Activated T-helper 17 cell treated with anti-CD3 and anti-CD28 coated beads, Interleukin-2, amount 50 U/mL, for 72 hours (primary cell): Measurements from ENCODE around the gene RBBP8NL. TPM values are rescaled to one million over a fixed set of nuclear protein-coding genes. Genes with fewer than 3 reads are reported as not detected.

Source experiments
- ATAC-seq: fragments of 150-1000 bp; cut with Tn5 transposase; replicated peaks from 2 replicates; pipeline ENCODE4 v1.10.0; 2021; ENCODE audit warnings: mild to moderate bottlenecking, moderate library complexity
- H3K27ac Mint-ChIP-seq: one replicate; pipeline ENCODE4 v1.8.0; 2022; ENCODE audit warnings: mixed read lengths
- H3K27me3 Mint-ChIP-seq: one replicate; pipeline ENCODE4 v1.8.0; 2022; ENCODE audit warnings: mixed read lengths
- H3K36me3 Mint-ChIP-seq: one replicate; pipeline ENCODE4 v1.8.0; 2022; ENCODE audit warnings: low read depth, mild to moderate bottlenecking, mixed read lengths
- H3K4me1 Mint-ChIP-seq: one replicate; pipeline ENCODE4 v1.8.0; 2022; ENCODE audit warnings: mixed read lengths
- H3K4me3 Mint-ChIP-seq: one replicate; pipeline ENCODE4 v1.8.0; 2022; ENCODE audit warnings: mild to moderate bottlenecking, mixed read lengths
- H3K9me3 Mint-ChIP-seq: one replicate; pipeline ENCODE4 v1.8.0; 2022; ENCODE audit warnings: mixed read lengths
- total RNA-seq, 2 donors: library from RNA; stranded (reverse); gene quantifications; one replicate each; pipeline ENCODE4 v1.2.3, GENCODE V29; 2022

RBBP8NL gene
- total RNA-seq, 2 donors from 2014 or later = not detected

DNA sequence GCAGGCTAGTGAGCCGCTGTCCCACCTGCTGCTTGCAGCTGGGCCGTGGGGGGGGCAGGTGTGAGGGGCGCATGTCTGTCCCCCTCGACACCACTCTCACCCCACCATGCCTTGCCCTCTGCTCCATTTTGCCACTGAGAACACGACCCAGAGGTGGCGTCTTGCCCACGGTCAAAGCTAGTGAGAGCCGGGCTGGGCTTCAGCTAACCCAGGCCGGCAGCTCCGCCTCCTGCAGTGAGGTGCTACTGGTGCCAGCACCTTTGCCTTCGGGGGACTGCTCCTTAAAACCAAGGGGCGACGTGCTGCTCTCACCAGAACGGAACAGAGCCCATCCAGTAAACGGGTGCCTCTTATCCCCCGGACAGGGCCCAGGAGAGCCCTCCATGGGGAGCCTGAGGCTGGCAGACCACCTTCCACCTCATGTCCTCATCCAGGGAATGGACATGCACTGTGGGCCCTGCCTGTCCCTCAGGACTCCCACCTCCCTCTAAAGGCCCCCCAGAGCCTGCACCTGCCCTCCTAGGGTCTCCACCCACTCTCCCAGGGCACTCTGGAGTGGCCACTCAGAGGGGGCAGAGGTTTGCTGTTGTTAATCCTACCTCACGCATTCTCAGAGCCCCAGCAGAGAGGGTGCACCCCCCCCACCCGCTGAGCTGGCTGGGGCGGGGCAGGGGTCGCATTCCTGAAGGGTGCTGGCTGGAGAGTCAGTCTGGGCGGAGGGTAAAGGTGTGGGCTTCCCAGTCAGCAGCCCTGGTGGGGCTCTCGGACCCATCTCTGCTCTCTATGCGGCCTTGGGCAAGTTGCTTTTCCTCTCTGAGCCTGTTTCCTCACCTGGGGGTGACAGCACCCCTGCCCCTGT lies 2.9 kb downstream of the RBBP8NL start:
- H3K36me3 Mint-ChIP-seq = no peaks in the 10 kb centered on the region
- no peaks in the 10 kb centered on the region for H3K9me3 Mint-ChIP-seq
- H3K4me1 Mint-ChIP-seq = no peaks in the 10 kb centered on the region
- H3K4me3 Mint-ChIP-seq = no peak overlapping the region
- ATAC-seq = no peak
- H3K27me3 Mint-ChIP-seq = no peaks in the 10 kb centered on the region
- H3K27ac Mint-ChIP-seq = no peak overlapping the region

DNA sequence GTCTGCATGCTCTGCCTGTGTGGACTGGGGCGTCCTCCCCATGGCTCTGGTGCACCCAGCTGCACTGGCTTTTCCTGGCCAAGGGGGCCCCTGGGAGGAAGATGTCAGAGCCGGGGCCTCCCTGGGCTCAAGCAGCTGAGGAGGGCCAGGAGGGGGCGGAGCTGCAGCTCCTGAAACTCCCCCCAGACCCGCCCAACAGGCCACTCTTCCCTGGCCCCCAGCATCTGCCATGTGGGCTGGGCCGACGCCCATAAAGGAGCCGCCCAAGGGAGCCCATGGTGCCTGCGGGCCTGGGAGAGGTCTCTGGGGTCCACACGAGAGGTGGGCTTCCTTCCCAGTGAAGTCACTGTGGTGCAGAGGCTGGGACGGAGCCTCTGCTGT lies 4.0 kb downstream of the RBBP8NL start:
- Mint-ChIP-seq H3K36me3 (no peaks in the 10 kb centered on the region), H3K9me3 (no peaks in the 10 kb centered on the region), H3K27me3 (no peaks in the 10 kb centered on the region), H3K4me3 (no peak overlapping the region), H3K4me1 (no peaks in the 10 kb centered on the region), H3K27ac (no peak overlapping the region)
- ATAC-seq = no peak

DNA sequence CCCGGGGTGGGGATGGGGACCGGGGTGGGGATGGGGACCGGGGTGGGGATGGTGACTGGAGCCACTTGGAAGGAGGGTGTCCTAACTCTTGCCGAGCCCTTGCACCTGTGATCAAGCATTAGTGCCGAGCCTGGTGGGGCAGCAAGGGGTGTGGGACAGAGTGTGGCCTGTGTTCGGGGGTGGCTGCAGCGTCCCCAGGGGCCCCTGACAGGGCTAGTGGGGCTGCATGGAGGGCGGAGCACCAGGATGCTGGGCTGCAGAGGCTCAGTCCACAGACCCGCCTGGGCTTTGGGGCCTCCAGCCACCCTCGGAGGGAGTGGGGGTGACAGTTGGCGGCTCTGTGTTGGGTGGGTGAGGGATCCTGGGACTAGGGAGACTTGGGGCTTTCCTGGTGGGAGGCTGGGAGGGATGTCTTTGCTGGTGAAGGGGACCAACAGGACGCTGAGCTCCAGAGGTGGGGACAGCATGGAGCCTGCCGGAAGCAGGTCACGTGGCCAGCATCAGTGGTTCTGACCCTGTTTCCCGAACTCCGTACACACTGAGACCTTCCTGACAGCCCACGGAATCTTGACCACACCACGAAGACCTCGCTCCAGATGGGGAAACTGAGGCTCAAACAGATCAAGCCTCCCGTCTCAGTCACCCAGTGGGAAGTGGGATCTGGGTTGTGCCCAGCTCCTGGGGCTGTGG lies 4.6 kb downstream of the RBBP8NL start:
- Mint-ChIP-seq H3K36me3 (no peaks in the 10 kb centered on the region), H3K4me1 (no peaks in the 10 kb centered on the region), H3K27me3 (no peaks in the 10 kb centered on the region), H3K4me3 (no peak overlapping the region), H3K9me3 (no peaks in the 10 kb centered on the region), H3K27ac (no peak overlapping the region)
- ATAC-seq = no peak

DNA sequence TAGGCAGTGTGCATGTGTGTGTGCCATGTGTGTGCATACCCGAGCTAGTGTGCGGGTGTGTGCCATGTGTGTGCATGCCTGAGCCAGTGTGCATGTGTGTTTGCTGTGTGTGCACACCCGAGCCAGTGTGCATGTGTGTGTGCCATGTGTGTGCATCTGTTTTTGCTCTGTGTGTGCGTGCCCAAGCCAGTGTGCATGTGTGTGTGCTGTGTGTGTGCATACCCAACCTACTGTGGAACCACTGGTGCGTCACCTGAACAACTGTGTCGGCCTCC lies 5.7 kb downstream of the RBBP8NL start:
- H3K9me3 Mint-ChIP-seq = no peaks in the 10 kb centered on the region
- no peak for ATAC-seq
- H3K27me3 Mint-ChIP-seq = no peaks in the 10 kb centered on the region
- no peaks in the 10 kb centered on the region for H3K36me3 Mint-ChIP-seq
- H3K27ac Mint-ChIP-seq = no peak overlapping the region
- no peak overlapping the region for H3K4me3 Mint-ChIP-seq
- no peaks in the 10 kb centered on the region for H3K4me1 Mint-ChIP-seq

DNA sequence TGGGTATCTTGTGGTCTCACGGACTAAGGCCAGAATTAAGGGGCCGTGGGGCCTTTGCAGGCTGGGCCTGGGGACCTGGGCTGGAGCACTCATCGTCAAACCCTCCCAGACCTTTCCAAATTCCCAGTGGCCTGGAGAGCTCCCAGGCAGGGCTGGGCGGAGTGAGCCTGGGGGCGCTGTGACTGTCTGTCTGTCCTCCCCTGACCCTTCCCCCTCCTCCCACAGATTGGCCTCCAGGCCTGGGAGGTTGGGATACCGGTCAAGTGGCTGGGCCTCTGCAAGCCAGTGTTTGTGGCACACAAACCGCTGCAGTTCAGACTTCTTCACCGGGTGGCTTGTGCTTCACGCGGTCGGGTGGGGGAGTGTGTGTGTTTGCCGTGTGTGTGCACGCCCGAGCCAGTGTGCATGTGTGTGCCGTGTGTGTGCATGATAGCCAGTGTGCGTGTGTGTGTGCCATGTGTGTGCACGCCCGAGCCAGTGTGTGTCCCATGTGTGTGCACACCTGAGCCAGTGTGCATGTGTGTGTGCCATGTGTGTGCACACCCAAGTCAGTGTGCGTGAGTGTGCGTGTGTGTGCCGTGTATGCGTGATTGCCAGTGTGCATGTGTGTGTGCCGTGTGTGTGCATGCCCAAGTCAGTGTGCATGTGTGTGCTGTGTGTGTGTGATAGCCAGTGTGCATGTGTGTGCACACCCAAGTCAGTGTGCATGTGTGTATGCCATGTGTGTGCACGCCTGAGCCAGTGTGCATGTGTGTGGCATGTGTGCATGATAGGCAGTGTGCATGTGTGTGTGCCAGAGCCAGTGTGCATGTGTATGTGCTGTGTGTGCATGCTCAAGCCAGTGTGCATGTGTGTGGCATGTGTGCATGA lies 6.3 kb downstream of the RBBP8NL start:
- no peaks in the 10 kb centered on the region for H3K36me3 Mint-ChIP-seq
- H3K4me1 Mint-ChIP-seq = no peaks in the 10 kb centered on the region
- no peak overlapping the region for H3K4me3 Mint-ChIP-seq
- H3K27ac Mint-ChIP-seq = no peak overlapping the region
- no peaks in the 10 kb centered on the region for H3K9me3 Mint-ChIP-seq
- no peak for ATAC-seq
- H3K27me3 Mint-ChIP-seq = no peaks in the 10 kb centered on the region

DNA sequence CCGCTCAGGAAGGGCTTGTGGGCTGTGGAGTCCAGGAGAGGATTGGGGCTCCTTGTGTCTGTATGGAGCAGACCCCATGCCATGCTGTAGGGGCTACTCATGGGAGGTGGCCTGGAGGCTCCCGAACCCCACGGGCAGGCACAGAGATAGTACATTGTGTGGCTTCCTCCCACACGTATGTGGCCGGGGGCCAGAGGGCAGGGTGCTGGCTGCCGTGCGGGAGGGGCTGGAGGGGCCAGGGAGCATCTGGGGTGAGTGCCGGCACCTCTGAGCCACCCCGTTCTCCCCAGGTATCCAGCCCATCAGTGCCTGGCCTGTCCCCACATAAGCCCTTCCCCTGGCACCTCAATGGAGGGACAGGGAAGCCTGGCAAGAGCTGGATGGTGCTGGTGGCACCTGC lies 7.6 kb downstream of the RBBP8NL start:
- Mint-ChIP-seq H3K4me3 (no peak overlapping the region), H3K27me3 (no peaks in the 10 kb centered on the region), H3K4me1 (no peaks in the 10 kb centered on the region), H3K36me3 (no peaks in the 10 kb centered on the region), H3K27ac (no peak overlapping the region), H3K9me3 (no peaks in the 10 kb centered on the region)
- no peak for ATAC-seq

DNA sequence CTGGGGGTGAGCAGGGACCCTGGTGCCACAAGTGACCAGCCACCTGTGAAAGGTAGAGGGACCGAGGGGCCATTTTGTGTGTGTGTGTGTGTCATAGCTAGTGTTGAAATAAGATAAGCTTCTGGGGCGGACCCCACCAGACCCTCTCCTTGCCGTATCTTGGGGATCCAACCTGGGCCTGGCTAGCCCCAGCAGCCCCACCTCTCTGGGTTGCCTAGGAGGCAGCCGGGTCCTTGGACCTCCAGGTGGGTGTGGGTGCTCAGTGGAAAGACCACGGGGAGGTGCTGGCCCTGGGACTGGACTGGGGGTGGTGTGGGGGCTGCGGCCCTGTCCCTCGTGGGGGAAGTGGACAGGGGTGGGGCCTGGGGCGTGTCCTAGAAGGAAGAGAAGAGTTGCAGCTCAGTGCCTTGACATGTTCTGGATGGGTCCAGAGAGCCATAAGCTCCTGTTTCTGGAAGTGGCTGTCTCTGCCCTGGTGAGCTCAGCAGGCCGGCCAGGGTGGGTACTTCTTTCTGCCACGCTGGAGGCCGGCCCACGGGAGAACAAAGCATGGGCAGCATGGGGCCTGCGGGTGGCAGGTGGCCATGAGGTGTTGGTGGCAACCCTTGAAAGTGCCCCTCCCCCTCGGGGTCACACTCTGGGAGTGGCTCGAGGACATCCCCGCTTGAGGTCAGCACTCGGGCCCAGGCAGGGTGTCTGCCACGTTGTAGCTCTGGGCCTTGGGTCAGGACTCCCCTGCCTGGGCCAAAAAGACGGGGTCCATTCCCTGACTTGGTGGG lies 8.4 kb downstream of the RBBP8NL start:
- ATAC-seq = no peak
- H3K4me1 Mint-ChIP-seq = no peaks in the 10 kb centered on the region
- no peaks in the 10 kb centered on the region for H3K36me3 Mint-ChIP-seq
- H3K27me3 Mint-ChIP-seq = no peaks in the 10 kb centered on the region
- no peak overlapping the region for H3K4me3 Mint-ChIP-seq
- no peaks in the 10 kb centered on the region for H3K9me3 Mint-ChIP-seq
- H3K27ac Mint-ChIP-seq = no peak overlapping the region

DNA sequence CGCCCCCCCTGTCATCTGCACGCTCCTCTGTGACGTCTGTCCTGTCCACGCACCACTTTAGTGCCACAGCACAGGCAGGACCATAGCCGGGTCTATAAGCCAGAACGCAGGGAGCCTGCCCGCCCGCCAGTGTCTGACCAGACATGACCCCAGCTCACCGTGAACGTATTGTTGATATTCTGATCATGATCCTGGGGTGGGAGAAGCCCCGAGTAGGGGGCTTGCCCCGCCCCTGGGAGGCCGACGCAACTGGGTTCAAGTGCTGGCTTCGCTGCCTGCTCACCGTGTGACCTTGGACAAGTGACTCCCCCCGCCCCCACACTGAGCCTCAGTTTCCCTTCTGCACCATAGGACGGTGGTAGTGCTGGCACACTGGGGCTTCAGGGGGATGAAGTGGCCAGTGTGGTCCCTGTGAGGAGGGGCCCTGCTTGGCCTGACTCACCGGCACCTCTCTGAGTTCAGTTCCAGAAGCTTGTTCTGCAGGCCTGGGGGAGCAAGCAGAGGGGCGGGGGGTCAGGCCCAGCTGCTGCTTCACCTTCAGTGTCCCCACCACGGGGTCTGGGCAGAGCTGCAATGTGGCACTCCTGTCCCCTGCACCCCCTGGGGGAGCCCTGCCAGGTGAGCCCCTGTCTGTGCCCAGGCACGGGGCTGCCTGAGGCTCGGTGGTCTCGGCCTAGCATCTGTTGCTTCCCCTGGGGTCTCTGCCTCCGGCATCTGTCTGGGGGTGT lies 9.2 kb downstream of the RBBP8NL start:
- Mint-ChIP-seq H3K36me3 (no peaks in the 10 kb centered on the region), H3K4me1 (no peaks in the 10 kb centered on the region), H3K4me3 (no peak overlapping the region), H3K27ac (no peak overlapping the region), H3K9me3 (no peaks in the 10 kb centered on the region), H3K27me3 (no peaks in the 10 kb centered on the region)
- no peak for ATAC-seq

DNA sequence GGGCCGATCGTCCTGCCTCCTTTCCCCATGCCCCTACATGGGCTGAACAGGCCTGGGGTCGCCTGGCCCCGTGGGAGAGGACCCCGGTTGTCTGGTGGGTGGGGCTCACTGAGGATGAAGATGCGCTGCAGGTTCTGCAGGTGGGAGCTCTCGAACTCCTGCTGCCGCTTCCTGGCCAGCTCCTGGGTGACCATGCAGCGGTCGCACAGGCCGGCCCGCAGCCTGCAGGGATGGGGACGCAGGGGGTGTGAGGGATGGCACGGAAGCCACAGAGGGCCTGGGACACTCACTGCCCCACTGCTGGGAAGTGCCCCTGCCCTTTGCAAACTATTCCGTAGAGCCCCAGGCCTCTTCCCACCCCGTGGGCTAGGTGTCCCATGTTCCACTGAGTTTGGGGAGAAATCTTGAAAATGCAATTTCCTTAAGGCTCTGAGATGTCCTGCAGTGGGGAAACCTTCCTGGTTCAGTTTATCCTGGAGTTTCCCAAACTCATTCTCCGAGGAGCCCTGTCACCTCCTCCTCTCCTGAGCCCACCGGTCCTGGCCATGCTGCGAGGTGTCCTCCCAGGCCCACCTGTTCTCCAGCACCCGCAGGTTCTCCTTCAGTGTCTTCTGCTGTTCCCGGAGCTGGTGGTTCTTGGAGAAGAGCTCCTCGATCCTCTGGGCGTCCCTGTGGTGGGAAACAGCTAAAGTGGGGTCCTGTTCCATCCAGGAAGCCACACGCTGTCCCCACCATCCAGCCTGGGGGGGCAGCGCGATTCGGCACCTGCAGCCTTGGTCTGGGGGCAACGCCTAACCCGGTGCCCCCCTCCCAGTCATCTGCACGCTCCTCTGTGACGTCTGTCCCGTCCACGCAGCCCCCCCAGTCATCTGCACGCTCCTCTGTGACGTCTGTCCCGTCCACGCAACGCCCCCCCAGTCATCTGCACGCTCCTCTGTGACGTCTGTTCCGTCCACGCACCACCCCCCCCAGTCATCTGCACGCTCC lies 10.4 kb downstream of the RBBP8NL start:
- Mint-ChIP-seq H3K9me3 (no peaks in the 10 kb centered on the region), H3K27me3 (no peaks in the 10 kb centered on the region), H3K4me1 (no peaks in the 10 kb centered on the region), H3K36me3 (no peaks in the 10 kb centered on the region), H3K27ac (no peak overlapping the region), H3K4me3 (no peak overlapping the region)
- ATAC-seq = no peak

DNA sequence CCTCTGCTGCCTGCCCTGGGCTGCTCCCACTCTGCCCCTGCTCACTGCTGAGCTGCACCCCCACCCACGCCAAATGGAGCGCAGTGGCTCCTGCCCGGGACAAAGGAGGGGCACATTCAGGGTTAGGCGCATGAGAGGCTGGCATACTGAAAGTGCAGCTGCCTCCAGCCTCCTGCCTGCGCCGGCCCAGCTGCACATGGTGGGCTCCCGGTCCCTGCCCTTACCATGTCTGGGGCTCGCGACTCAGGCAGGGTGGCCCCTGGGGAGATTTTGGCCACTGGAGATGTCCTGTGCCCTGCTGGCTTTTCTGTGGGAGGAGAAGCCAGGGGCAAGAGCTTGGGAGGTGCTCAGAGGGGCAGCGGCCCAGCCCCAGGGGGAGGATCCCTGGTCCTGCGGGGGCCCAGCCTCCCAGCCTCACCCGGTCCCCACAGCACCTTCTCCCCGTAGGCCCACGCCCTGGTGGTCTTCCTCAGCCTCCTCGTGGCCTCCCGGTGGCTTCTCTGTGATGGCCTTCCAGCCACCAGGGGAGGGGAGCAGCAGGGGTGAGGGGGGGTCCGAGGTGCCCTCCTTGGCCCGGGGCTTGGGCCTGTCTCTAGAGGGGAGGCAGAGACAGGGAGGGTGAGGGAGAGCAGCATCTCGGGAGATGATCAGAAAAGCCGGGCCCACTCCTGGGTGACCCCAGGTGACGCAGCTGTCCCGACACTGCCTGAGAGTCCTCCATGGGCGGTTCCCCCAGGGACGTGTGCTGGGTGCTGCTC lies 11.8 kb downstream of the RBBP8NL start:
- Mint-ChIP-seq H3K4me3 (no peak overlapping the region), H3K27me3 (no peaks in the 10 kb centered on the region), H3K36me3 (no peaks in the 10 kb centered on the region), H3K4me1 (no peaks in the 10 kb centered on the region), H3K27ac (no peak overlapping the region), H3K9me3 (no peaks in the 10 kb centered on the region)
- no peak for ATAC-seq

DNA sequence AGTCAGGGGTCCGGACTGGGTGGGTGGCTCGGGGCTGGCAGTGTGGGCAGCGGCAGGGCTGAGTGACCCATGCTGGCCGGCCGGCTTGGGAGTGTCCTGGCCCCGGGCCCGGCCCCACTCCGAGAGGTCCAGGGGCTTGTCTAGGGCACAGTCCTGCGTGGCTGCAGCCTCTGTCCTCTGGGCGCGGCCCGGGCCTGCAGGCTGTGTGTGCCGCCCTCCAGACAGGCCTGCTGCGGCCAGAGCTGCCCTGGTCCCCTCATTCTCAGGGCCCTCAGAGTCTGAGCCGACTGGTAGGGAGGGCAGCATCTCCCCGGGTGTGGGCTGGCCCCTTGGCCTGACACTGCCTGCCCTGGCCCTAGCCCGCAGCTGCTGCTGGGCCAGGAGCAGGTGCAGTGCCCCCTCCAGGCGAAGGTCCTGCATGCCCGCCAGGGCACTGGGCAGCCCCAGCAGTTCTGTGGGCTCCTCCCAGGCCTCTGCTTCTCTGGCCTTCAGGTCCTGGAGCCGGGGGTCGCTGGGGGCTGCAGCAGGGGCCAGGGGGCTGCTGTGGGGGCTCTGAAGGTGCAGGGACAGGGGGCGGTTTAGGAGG lies 13.3 kb downstream of the RBBP8NL start:
- no peaks in the 10 kb centered on the region for H3K36me3 Mint-ChIP-seq

DNA sequence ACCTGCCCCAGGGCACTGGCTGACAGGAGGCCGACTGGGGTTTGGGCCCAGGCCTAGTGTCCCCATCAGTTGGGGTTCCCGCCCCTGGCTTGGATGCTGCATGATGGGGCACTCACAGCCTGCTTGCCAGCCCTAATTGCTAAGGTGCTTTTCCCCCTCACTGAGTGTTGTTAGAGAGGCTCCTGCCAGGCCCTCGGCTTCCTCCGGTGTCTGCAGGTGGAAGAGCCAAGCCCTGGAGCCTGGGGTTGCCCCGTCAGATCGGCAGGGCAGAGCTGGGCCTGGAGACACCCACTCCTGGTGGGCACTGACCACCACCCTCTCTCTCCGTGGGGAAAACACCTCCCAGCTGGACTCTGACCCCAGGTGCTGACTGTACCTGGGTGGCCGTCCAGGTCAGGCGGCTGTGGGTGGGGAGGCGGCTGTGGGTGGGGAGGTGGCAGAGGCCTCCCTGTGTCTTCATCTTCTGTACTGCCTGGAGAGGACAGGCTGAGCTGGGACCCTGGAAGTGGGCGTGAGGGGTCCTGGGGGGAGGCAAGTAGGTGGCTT lies 14.2 kb downstream of the RBBP8NL start:
- no peak for ATAC-seq
- Mint-ChIP-seq H3K4me3 (no peak overlapping the region), H3K4me1 (no peaks in the 10 kb centered on the region), H3K27me3 (no peaks in the 10 kb centered on the region), H3K27ac (no peak overlapping the region), H3K36me3 (no peaks in the 10 kb centered on the region), H3K9me3 (no peaks in the 10 kb centered on the region)

More for the DNA sequence above, 13.3 kb downstream of the RBBP8NL start:
- no peak for ATAC-seq
- Mint-ChIP-seq H3K9me3 (no peaks in the 10 kb centered on the region), H3K4me3 (no peak overlapping the region), H3K27me3 (no peaks in the 10 kb centered on the region), H3K4me1 (no peaks in the 10 kb centered on the region), H3K27ac (no peak overlapping the region)
